HCT116 (cell line): ENCODE data around the gene ADRA2A.

Source experiments
- CBX3 ChIP-seq: IDR thresholded peaks from 2 replicates; pipeline ENCODE4 v1.6.1; 2012; ENCODE audit warnings: low read depth
- EZH2 ChIP-seq: fragments of 200-600 bp; sonication (generic); IDR thresholded peaks from 2 replicates; pipeline ENCODE4 v1.6.1; 2017; ENCODE audit warnings: antibody characterized with exemption, mixed run types
- JUND ChIP-seq: IDR thresholded peaks from 2 replicates; pipeline ENCODE4 v1.6.1; 2012
- POLR2A ChIP-seq: IDR thresholded peaks from 2 replicates; pipeline ENCODE4 v1.7.0; 2011; ENCODE audit warnings: borderline replicate concordance; ENCODE audit not compliant: insufficient read depth, insufficient read length; ENCODE audit errors: extremely low read depth
- POLR2AphosphoS5 ChIP-seq: IDR thresholded peaks from 2 replicates; pipeline ENCODE4 v1.6.1; 2011; ENCODE audit warnings: mild to moderate bottlenecking, low read depth, low read length, moderate library complexity
- RAD21 ChIP-seq: IDR thresholded peaks from 2 replicates; pipeline ENCODE4 v1.6.1; 2012; ENCODE audit warnings: low read depth, mild to moderate bottlenecking
- SIN3A ChIP-seq: IDR thresholded peaks from 2 replicates; pipeline ENCODE4 v1.6.1; 2012; ENCODE audit warnings: low read depth
- SRF ChIP-seq: IDR thresholded peaks from 2 replicates; pipeline ENCODE4 v1.6.1; 2012; ENCODE audit warnings: low read depth
- YY1 ChIP-seq: IDR thresholded peaks from 2 replicates; pipeline ENCODE4 v1.6.1; 2011; ENCODE audit warnings: low read length, low read depth, moderate library complexity, mild to moderate bottlenecking; ENCODE audit not compliant: insufficient replicate concordance; ENCODE audit errors: extremely low read depth
- TF ChIP-seq, protein P1 (sequence below): IDR thresholded peaks from 2 replicates; pipeline ENCODE4 v1.6.1; 2012
- TF ChIP-seq, protein P2 (sequence below), 3 experiments: fragments of 200-600 bp in 1 of 3; sonication (generic) in 1 of 3; IDR thresholded peaks in 2 of 3; conservative IDR thresholded peaks in 1 of 3; 2 replicates each; pipeline ENCODE4 v1.5.1; 2012 to 2017; ENCODE audit warnings: low read depth in 2 of 3, low read length in 2 of 3, antibody characterized with exemption in 1 of 3, borderline replicate concordance in 1 of 3, control low read depth in 1 of 3, mild to moderate bottlenecking in 1 of 3, mixed read lengths in 1 of 3, mixed run types in 1 of 3, moderate library complexity in 1 of 3; ENCODE audit not compliant: insufficient read depth in 1 of 3
- TF ChIP-seq, protein P3 (sequence below): IDR thresholded peaks from 2 replicates; pipeline ENCODE4 v1.6.1; 2012
- TF ChIP-seq, protein P4 (sequence below): IDR thresholded peaks from 2 replicates; pipeline ENCODE4 v1.6.1; 2012; ENCODE audit warnings: low read depth

DNA sequence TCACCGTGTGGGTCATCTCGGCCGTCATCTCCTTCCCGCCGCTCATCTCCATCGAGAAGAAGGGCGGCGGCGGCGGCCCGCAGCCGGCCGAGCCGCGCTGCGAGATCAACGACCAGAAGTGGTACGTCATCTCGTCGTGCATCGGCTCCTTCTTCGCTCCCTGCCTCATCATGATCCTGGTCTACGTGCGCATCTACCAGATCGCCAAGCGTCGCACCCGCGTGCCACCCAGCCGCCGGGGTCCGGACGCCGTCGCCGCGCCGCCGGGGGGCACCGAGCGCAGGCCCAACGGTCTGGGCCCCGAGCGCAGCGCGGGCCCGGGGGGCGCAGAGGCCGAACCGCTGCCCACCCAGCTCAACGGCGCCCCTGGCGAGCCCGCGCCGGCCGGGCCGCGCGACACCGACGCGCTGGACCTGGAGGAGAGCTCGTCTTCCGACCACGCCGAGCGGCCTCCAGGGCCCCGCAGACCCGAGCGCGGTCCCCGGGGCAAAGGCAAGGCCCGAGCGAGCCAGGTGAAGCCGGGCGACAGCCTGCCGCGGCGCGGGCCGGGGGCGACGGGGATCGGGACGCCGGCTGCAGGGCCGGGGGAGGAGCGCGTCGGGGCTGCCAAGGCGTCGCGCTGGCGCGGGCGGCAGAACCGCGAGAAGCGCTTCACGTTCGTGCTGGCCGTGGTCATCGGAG is 1.8 kb downstream of the ADRA2A start:
- TF ChIP-seq, protein P1, sequence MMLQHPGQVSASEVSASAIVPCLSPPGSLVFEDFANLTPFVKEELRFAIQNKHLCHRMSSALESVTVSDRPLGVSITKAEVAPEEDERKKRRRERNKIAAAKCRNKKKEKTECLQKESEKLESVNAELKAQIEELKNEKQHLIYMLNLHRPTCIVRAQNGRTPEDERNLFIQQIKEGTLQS = no peak
- TF ChIP-seq EZH2 (no peak), RAD21 (no peak), POLR2A (no peak), POLR2AphosphoS5 (no peak), JUND (no peak), SIN3A (no peak), CBX3 (no peak), YY1 (no peak), SRF (no peak)
- TF ChIP-seq, protein P2, sequence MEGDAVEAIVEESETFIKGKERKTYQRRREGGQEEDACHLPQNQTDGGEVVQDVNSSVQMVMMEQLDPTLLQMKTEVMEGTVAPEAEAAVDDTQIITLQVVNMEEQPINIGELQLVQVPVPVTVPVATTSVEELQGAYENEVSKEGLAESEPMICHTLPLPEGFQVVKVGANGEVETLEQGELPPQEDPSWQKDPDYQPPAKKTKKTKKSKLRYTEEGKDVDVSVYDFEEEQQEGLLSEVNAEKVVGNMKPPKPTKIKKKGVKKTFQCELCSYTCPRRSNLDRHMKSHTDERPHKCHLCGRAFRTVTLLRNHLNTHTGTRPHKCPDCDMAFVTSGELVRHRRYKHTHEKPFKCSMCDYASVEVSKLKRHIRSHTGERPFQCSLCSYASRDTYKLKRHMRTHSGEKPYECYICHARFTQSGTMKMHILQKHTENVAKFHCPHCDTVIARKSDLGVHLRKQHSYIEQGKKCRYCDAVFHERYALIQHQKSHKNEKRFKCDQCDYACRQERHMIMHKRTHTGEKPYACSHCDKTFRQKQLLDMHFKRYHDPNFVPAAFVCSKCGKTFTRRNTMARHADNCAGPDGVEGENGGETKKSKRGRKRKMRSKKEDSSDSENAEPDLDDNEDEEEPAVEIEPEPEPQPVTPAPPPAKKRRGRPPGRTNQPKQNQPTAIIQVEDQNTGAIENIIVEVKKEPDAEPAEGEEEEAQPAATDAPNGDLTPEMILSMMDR (IDR thresholded peaks at IDR 0.05 in 2 of 3, conservative IDR thresholded peaks at IDR 0.05 in 1 of 3; ENCODE audit: borderline replicate concordance in 1 of 3, insufficient read depth in 1 of 3, low read depth in 2 of 3, low read length in 2 of 3) = no peak
- TF ChIP-seq, protein P3, sequence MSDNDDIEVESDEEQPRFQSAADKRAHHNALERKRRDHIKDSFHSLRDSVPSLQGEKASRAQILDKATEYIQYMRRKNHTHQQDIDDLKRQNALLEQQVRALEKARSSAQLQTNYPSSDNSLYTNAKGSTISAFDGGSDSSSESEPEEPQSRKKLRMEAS = no peak
- TF ChIP-seq, protein P4, sequence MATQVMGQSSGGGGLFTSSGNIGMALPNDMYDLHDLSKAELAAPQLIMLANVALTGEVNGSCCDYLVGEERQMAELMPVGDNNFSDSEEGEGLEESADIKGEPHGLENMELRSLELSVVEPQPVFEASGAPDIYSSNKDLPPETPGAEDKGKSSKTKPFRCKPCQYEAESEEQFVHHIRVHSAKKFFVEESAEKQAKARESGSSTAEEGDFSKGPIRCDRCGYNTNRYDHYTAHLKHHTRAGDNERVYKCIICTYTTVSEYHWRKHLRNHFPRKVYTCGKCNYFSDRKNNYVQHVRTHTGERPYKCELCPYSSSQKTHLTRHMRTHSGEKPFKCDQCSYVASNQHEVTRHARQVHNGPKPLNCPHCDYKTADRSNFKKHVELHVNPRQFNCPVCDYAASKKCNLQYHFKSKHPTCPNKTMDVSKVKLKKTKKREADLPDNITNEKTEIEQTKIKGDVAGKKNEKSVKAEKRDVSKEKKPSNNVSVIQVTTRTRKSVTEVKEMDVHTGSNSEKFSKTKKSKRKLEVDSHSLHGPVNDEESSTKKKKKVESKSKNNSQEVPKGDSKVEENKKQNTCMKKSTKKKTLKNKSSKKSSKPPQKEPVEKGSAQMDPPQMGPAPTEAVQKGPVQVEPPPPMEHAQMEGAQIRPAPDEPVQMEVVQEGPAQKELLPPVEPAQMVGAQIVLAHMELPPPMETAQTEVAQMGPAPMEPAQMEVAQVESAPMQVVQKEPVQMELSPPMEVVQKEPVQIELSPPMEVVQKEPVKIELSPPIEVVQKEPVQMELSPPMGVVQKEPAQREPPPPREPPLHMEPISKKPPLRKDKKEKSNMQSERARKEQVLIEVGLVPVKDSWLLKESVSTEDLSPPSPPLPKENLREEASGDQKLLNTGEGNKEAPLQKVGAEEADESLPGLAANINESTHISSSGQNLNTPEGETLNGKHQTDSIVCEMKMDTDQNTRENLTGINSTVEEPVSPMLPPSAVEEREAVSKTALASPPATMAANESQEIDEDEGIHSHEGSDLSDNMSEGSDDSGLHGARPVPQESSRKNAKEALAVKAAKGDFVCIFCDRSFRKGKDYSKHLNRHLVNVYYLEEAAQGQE = no peak
